Measurements from ENCODE around the gene DNAH17. TPM values are rescaled to one million over a fixed set of nuclear protein-coding genes. Genes with fewer than 3 reads are reported as not detected.
A peak's percentile ranks its signal among the peaks of the same experiment; 100 is the strongest.

Gene DNAH17
- total RNA-seq, 2 donors from 2014 or later, result 0.21 to 0.87 TPM

DNA sequence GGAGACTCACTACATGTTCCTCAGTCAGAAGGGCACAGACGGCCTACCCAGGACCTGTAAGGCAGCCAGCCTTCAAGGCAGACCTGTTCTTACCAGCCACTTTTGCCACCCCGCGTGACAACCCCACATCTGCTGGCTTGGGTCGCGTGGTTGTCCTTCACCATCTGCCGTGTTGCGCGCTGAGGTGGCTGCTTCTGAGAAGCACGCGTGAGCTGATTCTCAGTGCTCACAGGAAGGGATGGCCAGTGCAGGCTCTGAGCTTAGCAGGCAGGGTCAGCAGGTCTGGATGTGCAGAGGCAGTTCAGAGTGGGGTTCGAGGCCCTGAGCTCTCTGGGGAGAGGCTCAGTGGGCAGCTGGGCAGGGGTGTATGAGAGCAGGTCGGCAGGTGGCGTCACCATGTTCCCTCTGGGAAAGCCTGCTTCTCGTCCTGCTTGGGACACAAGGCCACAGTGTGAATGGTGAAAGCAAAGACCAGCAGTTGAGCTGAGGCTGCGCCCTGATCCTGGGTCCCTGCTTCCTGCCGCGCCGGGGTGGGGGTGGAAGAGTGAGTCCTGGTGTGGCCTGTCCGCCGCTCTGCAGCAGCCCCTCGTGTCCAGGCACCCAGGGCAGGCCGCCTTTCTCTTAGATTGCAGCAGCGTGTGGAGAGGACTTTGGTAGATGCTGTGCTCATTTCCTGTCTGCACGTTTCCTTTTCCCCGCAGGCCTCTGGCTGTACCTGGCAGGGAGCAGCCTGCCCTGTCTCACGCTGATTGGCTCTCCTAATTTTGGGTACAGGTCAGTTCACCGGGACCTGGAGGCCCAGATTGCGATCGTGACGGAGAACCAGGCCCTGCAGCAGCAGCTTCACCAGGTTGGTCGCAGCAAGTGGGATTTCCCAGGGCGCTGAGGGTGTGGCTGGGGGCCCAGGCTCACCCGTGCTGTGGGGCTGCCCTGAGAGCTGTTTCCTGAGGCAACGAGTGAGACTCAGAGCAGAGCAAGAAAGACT lies 162.7 kb downstream of the DNAH17 start:
- Mint-ChIP-seq H3K36me3 (ENCODE audit: low read depth) (no peaks in the 10 kb centered on the region), H3K4me1 (peaks cover 46% of the 10 kb centered on the region), H3K27me3 (no peaks in the 10 kb centered on the region), H3K27ac (peak overlapping the region; percentile 95), H3K4me3 (peak overlapping the region; percentile 81)
- DNase-seq (peak in 2 of 3 donors; percentile 43 to 57), ATAC-seq (peak; percentile 77)
- H3K9me3 ChIP-seq (ENCODE audit: control insufficient read depth, low read length, poor library complexity, severe bottlenecking), result no peaks in the 10 kb centered on the region

DNA sequence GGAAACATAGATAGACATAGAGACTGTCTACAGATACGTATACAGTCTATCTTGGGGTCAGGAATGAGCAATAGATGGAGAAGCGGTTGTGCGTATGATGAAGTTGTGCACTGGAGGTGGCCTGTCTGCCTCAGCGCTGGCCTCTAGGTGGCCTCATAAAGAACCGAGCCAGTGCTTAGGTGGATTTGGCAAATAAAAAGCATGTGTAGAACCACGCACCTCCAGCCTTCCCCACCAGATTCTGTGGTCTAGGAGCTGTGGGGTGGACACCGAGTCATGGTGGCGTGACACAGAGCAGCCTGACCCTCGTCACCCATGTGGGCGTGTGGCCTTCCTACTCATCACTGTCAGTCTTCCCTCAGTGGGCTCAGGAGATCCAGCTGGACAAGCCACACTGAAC lies 164.8 kb downstream of the DNAH17 start:
- H3K27ac Mint-ChIP-seq, result peak overlapping the region; percentile 95
- H3K36me3 Mint-ChIP-seq (ENCODE audit: low read depth), result no peaks in the 10 kb centered on the region
- H3K27me3 Mint-ChIP-seq, result no peaks in the 10 kb centered on the region
- H3K9me3 ChIP-seq (ENCODE audit: control insufficient read depth, low read length, poor library complexity, severe bottlenecking), result no peaks in the 10 kb centered on the region
- DNase-seq (no peak), ATAC-seq (peak; percentile 49)
- H3K4me1 Mint-ChIP-seq, result peaks cover 59% of the 10 kb centered on the region
- H3K4me3 Mint-ChIP-seq, result peak overlapping the region; percentile 81

DNA sequence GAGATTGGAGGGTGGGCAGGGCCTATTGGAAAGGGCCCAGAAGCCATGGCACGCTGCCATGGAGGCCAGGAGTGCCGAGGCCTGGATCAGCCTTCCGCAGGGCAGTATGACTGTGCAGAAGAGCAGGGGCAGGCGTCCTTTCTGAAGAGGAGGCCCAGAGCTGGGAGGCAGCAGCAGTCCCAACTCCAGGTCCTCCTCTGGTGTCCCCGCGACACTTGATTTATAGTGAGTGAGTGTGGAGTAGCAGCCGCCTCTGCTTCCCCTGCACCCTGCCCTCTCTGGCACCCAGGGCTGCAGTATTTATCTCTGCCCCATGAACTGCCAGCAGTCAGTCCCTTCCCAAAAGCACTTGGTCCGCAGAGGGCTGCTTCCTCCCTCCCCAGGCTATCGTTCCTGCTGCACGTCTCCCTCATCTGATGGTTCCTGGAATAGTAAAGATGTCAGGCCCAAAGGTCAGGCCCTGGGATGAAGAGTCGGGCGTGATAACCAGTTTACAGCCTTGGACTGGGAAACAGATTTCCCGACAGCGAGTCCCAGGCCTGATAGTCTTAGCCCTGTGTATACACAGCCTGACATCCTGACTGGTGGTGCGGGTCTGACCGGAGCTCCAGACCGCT lies 165.8 kb downstream of the DNAH17 start:
- Mint-ChIP-seq H3K36me3 (ENCODE audit: low read depth) (no peaks in the 10 kb centered on the region), H3K4me3 (no peak overlapping the region), H3K4me1 (peaks cover 61% of the 10 kb centered on the region), H3K27me3 (no peaks in the 10 kb centered on the region), H3K27ac (no peak overlapping the region)
- H3K9me3 ChIP-seq (ENCODE audit: control insufficient read depth, low read length, poor library complexity, severe bottlenecking), result no peaks in the 10 kb centered on the region
- no peak for DNase-seq
- no peak for ATAC-seq

- Mint-ChIP-seq H3K4me1 (peaks cover 59% of the 10 kb centered on the region), H3K27ac (peak overlapping the region; percentile 74), H3K36me3 (ENCODE audit: low read depth) (no peaks in the 10 kb centered on the region), H3K27me3 (no peaks in the 10 kb centered on the region), H3K4me3 (peak overlapping the region; percentile 41)
- no peak for DNase-seq
- no peak for ATAC-seq
- H3K9me3 ChIP-seq (ENCODE audit: control insufficient read depth, low read length, poor library complexity, severe bottlenecking), result no peaks in the 10 kb centered on the region
Observed at GRCh38 chr17:78409191-78409928, 167.8 kb downstream of the DNAH17 start.

DNA sequence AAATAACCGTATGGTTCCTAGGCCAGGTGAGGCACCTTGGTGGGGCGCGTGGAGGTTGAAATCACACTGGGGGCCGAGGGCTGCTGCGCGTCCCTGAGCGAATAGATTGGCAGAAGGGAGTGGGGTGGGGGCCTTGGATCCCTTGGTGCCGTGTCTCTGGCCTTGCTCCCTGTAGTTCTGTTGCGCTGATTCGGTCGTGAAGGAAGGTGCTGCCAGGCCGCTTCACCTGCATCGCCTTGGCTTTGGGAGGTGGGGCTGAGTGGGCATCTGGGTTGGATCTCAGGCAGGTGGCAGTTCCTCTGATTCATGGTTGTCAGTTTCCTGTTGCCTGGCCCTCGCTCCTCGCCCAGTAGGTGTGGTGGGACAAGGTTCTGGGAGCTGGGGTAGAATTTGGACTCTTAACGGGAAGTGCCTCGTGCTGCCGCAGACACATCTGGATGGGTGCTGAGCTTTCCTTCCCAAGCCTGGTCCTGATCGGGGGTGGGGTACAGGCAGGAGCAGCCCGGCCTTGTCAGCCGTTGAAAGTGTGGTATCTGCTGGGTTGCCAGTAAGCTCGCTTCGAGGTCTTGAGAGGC lies 168.6 kb downstream of the DNAH17 start:
- DNase-seq, result no peak
- no peak for ATAC-seq
- no peaks in the 10 kb centered on the region for H3K9me3 ChIP-seq (ENCODE audit: control insufficient read depth, low read length, poor library complexity, severe bottlenecking)
- peaks cover 53% of the 10 kb centered on the region for H3K4me1 Mint-ChIP-seq
- peak overlapping the region; percentile 74 for H3K27ac Mint-ChIP-seq
- no peaks in the 10 kb centered on the region for H3K36me3 Mint-ChIP-seq (ENCODE audit: low read depth)
- no peaks in the 10 kb centered on the region for H3K27me3 Mint-ChIP-seq
- peak overlapping the region; percentile 41 for H3K4me3 Mint-ChIP-seq

GRCh38 chr17:78407387-78408000 lies 169.7 kb downstream of the DNAH17 start:
- DNase-seq, result no peak
- H3K9me3 ChIP-seq (ENCODE audit: control insufficient read depth, low read length, poor library complexity, severe bottlenecking), result no peaks in the 10 kb centered on the region
- ATAC-seq, result no peak
- Mint-ChIP-seq H3K4me1 (peaks cover 48% of the 10 kb centered on the region), H3K27ac (no peak overlapping the region), H3K27me3 (no peaks in the 10 kb centered on the region), H3K36me3 (ENCODE audit: low read depth) (peaks cover 5% of the 10 kb centered on the region), H3K4me3 (no peak overlapping the region)

DNA sequence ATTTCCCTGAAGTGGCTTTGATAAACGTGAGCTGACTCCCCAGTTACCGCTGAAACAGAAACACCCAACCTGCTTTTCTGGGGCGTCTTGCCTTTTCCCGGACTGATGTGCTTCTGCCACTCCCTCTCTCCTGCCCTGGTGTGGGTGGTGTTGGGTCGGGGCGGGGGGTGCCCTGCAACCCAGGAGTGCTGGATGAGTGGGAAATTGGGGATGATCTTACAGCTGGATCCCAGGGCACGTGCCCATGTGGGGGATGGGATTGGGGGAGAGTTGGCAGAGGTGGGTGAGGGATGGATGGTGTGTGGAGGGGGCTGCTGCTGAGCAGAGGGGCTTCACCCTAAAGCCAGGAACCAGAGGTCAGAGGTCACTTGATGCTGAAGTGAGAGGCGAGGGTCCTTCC lies 170.3 kb downstream of the DNAH17 start:
- Mint-ChIP-seq H3K27me3 (no peaks in the 10 kb centered on the region), H3K4me1 (peaks cover 43% of the 10 kb centered on the region), H3K4me3 (no peak overlapping the region), H3K36me3 (ENCODE audit: low read depth) (peaks cover 7% of the 10 kb centered on the region), H3K27ac (peak overlapping the region; percentile 89)
- no peak for DNase-seq
- H3K9me3 ChIP-seq (ENCODE audit: control insufficient read depth, low read length, poor library complexity, severe bottlenecking), result no peaks in the 10 kb centered on the region
- no peak for ATAC-seq

GRCh38 chr17:78406396-78406795 lies 170.8 kb downstream of the DNAH17 start:
- ATAC-seq, result no peak
- DNase-seq, result no peak
- no peaks in the 10 kb centered on the region for H3K9me3 ChIP-seq (ENCODE audit: control insufficient read depth, low read length, poor library complexity, severe bottlenecking)
- Mint-ChIP-seq H3K4me1 (peaks cover 41% of the 10 kb centered on the region), H3K4me3 (no peak overlapping the region), H3K27ac (peak overlapping the region; percentile 89), H3K27me3 (no peaks in the 10 kb centered on the region), H3K36me3 (ENCODE audit: low read depth) (peaks cover 7% of the 10 kb centered on the region)

GRCh38 chr17:78403822-78404221 lies 173.4 kb downstream of the DNAH17 start:
- peak overlapping the region; percentile 70 for H3K27ac Mint-ChIP-seq
- H3K4me3 Mint-ChIP-seq, result no peak overlapping the region

GRCh38 chr17:78401891-78402290 lies 175.3 kb downstream of the DNAH17 start:
- no peaks in the 10 kb centered on the region for H3K9me3 ChIP-seq (ENCODE audit: control insufficient read depth, low read length, poor library complexity, severe bottlenecking)
- no peak overlapping the region for H3K27ac Mint-ChIP-seq
- peaks cover 20% of the 10 kb centered on the region for H3K4me1 Mint-ChIP-seq
- DNase-seq (no peak), ATAC-seq (no peak)
- no peak overlapping the region for H3K4me3 Mint-ChIP-seq
- peaks cover 7% of the 10 kb centered on the region for H3K36me3 Mint-ChIP-seq (ENCODE audit: low read depth)
- H3K27me3 Mint-ChIP-seq, result no peaks in the 10 kb centered on the region

More at GRCh38 chr17:78403822-78404221, 173.4 kb downstream of the DNAH17 start:
- no peak for ATAC-seq
- H3K4me1 Mint-ChIP-seq, result peaks cover 30% of the 10 kb centered on the region
- H3K27me3 Mint-ChIP-seq, result no peaks in the 10 kb centered on the region
- no peaks in the 10 kb centered on the region for H3K9me3 ChIP-seq (ENCODE audit: control insufficient read depth, low read length, poor library complexity, severe bottlenecking)
- DNase-seq, result no peak
- peaks cover 7% of the 10 kb centered on the region for H3K36me3 Mint-ChIP-seq (ENCODE audit: low read depth)

DNA sequence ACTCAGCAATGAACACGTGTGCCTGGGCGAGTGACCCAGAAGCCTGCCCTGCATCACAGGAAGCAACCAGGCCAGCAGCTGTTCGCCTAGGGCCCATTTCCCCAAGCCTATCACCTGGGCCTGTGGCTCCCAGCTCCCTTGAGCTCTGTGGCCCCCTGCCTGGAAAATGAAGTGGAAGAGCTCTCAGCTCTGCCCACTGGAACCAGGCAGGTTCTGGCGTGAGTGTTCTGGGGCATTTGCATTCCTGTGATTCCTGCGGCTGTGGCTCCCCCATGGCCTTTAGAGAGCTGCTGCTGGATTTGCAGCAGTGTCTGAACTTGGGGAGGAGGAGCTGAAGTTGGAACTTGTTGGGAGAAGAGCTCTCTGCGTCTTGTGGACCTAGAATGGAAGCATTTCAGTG lies 175.9 kb downstream of the DNAH17 start:
- peaks cover 7% of the 10 kb centered on the region for H3K36me3 Mint-ChIP-seq (ENCODE audit: low read depth)
- no peak overlapping the region for H3K27ac Mint-ChIP-seq
- H3K4me3 Mint-ChIP-seq, result no peak overlapping the region
- H3K9me3 ChIP-seq (ENCODE audit: control insufficient read depth, low read length, poor library complexity, severe bottlenecking), result no peaks in the 10 kb centered on the region
- peaks cover 14% of the 10 kb centered on the region for H3K4me1 Mint-ChIP-seq
- no peak for DNase-seq
- ATAC-seq, result no peak
- no peaks in the 10 kb centered on the region for H3K27me3 Mint-ChIP-seq

DNA sequence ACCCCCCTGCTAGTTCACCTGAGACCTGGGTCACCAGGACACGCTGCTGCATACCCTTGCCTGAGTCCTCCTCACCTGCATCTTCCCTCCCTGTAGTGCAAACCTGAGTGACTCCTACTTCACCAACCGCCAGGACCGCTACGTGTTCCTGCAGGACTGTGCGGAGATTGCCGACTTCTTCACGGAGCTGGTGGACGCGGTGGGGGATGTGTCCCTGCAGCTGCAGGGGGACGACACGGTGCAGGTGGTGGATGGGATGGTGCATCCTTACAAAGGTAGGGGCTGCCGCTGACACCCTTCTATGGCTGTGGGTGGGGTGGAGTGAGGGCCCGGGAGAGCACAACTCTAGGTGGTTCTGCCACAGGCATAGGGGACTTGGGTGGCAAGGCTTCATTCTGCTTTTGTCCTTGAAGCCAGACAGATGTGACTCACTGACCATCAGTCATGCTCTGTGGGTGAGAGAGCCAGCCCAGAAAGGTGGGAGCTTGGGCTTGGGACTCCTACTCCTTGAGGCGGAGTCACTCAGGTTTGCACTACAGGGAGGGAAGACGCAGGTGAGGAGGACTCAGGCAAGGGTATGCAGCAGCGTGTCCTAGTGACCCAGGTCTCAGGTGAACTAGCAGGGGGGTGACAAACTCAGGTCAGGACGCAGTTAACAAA lies 176.5 kb downstream of the DNAH17 start:
- ATAC-seq (no peak), DNase-seq (no peak)
- no peak overlapping the region for H3K4me3 Mint-ChIP-seq
- H3K36me3 Mint-ChIP-seq (ENCODE audit: low read depth), result peaks cover 7% of the 10 kb centered on the region
- H3K4me1 Mint-ChIP-seq, result peaks cover 18% of the 10 kb centered on the region
- no peak overlapping the region for H3K27ac Mint-ChIP-seq
- no peaks in the 10 kb centered on the region for H3K27me3 Mint-ChIP-seq
- no peaks in the 10 kb centered on the region for H3K9me3 ChIP-seq (ENCODE audit: control insufficient read depth, low read length, poor library complexity, severe bottlenecking)
